ENCODE results near the gene ANKS6. TPM values are rescaled to one million over a fixed set of nuclear protein-coding genes. Genes with fewer than 3 reads are reported as not detected.
A peak's percentile ranks its signal among the peaks of the same experiment; 100 is the strongest.

The ANKS6 gene
- total RNA-seq, 2 donors from 2014 or later, result 6.5 to 7.4 TPM

GRCh38 chr9:98747476-98747875 lies 48.9 kb downstream of the ANKS6 start:
- intact Hi-C loops (cut with DNase I), result no loop called here
- ATAC-seq, result no peak

GRCh38 chr9:98745470-98745869 lies 50.9 kb downstream of the ANKS6 start:
- ATAC-seq, result no peak
- DNase-seq, result no peak
- intact Hi-C loops (cut with DNase I), result no loop called here

More at GRCh38 chr9:98747476-98747875, 48.9 kb downstream of the ANKS6 start:
- no peak for DNase-seq

- intact Hi-C loops (cut with DNase I), result no loop called here
- no peak for DNase-seq
Observed at GRCh38 chr9:98743818-98744611, 52.3 kb downstream of the ANKS6 start.

GRCh38 chr9:98743329-98743728 lies 53.0 kb downstream of the ANKS6 start:
- ATAC-seq (no peak), DNase-seq (no peak)
- intact Hi-C loops (cut with DNase I), result no loop called here

More at GRCh38 chr9:98743818-98744611, 52.3 kb downstream of the ANKS6 start:
- ATAC-seq, result no peak

GRCh38 chr9:98742325-98743280 lies 53.8 kb downstream of the ANKS6 start:
- intact Hi-C loops (cut with DNase I), result no loop called here
- no peak for ATAC-seq
- no peak for DNase-seq

- intact Hi-C loops (cut with DNase I), result no loop called here
Observed at GRCh38 chr9:98740226-98740881, 56.0 kb downstream of the ANKS6 start.

GRCh38 chr9:98738741-98739140 lies 57.6 kb downstream of the ANKS6 start:
- ATAC-seq (no peak), DNase-seq (no peak)
- intact Hi-C loops (cut with DNase I), result no loop called here

More at GRCh38 chr9:98740226-98740881, 56.0 kb downstream of the ANKS6 start:
- no peak for DNase-seq
- no peak for ATAC-seq

- no peak for ATAC-seq
- intact Hi-C loops (cut with DNase I), result no loop called here
- DNase-seq, result no peak
Observed at GRCh38 chr9:98736226-98736625, 60.1 kb downstream of the ANKS6 start.

GRCh38 chr9:98732801-98733200 lies 63.6 kb downstream of the ANKS6 start:
- DNase-seq (no peak), ATAC-seq (no peak)
- intact Hi-C loops (cut with DNase I), result no loop called here

GRCh38 chr9:98732091-98732490 lies 64.3 kb downstream of the ANKS6 start:
- intact Hi-C loops (cut with DNase I), result no loop called here
- no peak for ATAC-seq
- DNase-seq, result no peak

GRCh38 chr9:98730871-98731270 lies 65.5 kb downstream of the ANKS6 start:
- DNase-seq (no peak), ATAC-seq (no peak)
- intact Hi-C loops (cut with DNase I), result no loop called here

- intact Hi-C loops (cut with DNase I), result no loop called here
- ATAC-seq, result no peak
- no peak for DNase-seq
Observed at GRCh38 chr9:98728500-98728899, 67.9 kb downstream of the ANKS6 start.

- DNase-seq, result no peak
- ATAC-seq, result no peak
- intact Hi-C loops (cut with DNase I), result no loop called here
Observed at GRCh38 chr9:98727428-98727827, 68.9 kb downstream of the ANKS6 start.

- ATAC-seq, result peak; percentile 15 to 44
Observed at GRCh38 chr9:98726735-98727134, 69.6 kb downstream of the ANKS6 start.

GRCh38 chr9:98724810-98725530 lies 71.4 kb downstream of the ANKS6 start:
- ATAC-seq, result no peak
- intact Hi-C loops (cut with DNase I), result no loop called here
- DNase-seq, result no peak

More at GRCh38 chr9:98726735-98727134, 69.6 kb downstream of the ANKS6 start:
- DNase-seq, result no peak
- intact Hi-C loops (cut with DNase I), result no loop called here

- intact Hi-C loops (cut with DNase I), result no loop called here
- ATAC-seq, result no peak
- no peak for DNase-seq
Observed at GRCh38 chr9:98721643-98722042, 74.7 kb downstream of the ANKS6 start.

- ATAC-seq (no peak), DNase-seq (no peak)
- intact Hi-C loops (cut with DNase I), result no loop called here
Observed at GRCh38 chr9:98720402-98720801, 76.0 kb downstream of the ANKS6 start.

- DNase-seq (no peak), ATAC-seq (no peak)
- intact Hi-C loops (cut with DNase I), result no loop called here
Observed at GRCh38 chr9:98719055-98719454, 77.3 kb downstream of the ANKS6 start.

GRCh38 chr9:98714833-98715232 lies 81.5 kb downstream of the ANKS6 start:
- DNase-seq (no peak), ATAC-seq (no peak)
- intact Hi-C loops (cut with DNase I), result no loop called here
